ENCODE measurements around the gene BCKDK.

Gene BCKDK

GRCh38 chr16:31108035-31108793 lies at the start of gene BCKDK:
TSS of gene BCKDK (plus strand) at chr16:31108386. CDS start at chr16:31109224, 838 bp downstream.
- Histone ChIP-seq H3K4me3 (ENCODE audit: low read depth, low read length) (peak within 1 kb of the TSS; percentile 85), H3K36me3 (replicated peaks) (peaks cover 31% of the 10 kb centered on the region), H3K27me3 (replicated peaks) (no peaks in the 10 kb centered on the region), H3K27ac (peak within 1 kb of the TSS; percentile 60)
- peak; percentile 49 for DNase-seq
- no peak for TF ChIP-seq CTCF (IDR thresholded peaks at IDR 0.05; ENCODE audit: low read depth, low read length, missing control alignments)
- in situ Hi-C loops (cut with HindIII; ENCODE audit: low pct_ligation_motif_present, low sequenced_read_pairs) = no loop called here

GRCh38 chr16:31061126-31061812 lies 46.9 kb upstream of the BCKDK start:
- Histone ChIP-seq H3K27ac (no peak overlapping the region), H3K4me3 (ENCODE audit: low read depth, low read length) (no peak overlapping the region), H3K36me3 (replicated peaks) (peaks cover 31% of the 10 kb centered on the region), H3K27me3 (replicated peaks) (no peaks in the 10 kb centered on the region)
- in situ Hi-C loops (cut with HindIII; ENCODE audit: low pct_ligation_motif_present, low sequenced_read_pairs) = no loop called here
- no peak for DNase-seq
- no peak for TF ChIP-seq CTCF (IDR thresholded peaks at IDR 0.05; ENCODE audit: low read depth, low read length, missing control alignments)

GRCh38 chr16:31061813-31062440 lies 46.3 kb upstream of the BCKDK start:
- no peak for TF ChIP-seq CTCF (IDR thresholded peaks at IDR 0.05; ENCODE audit: low read depth, low read length, missing control alignments)
- in situ Hi-C loops (cut with HindIII; ENCODE audit: low pct_ligation_motif_present, low sequenced_read_pairs) = no loop called here
- H3K36me3 ChIP-seq (replicated peaks) = peaks cover 31% of the 10 kb centered on the region
- no peak overlapping the region for H3K4me3 ChIP-seq (ENCODE audit: low read depth, low read length)
- H3K27me3 ChIP-seq (replicated peaks) = no peaks in the 10 kb centered on the region
- H3K27ac ChIP-seq = no peak overlapping the region
- DNase-seq = no peak

GRCh38 chr16:31063495-31063842 lies 44.7 kb upstream of the BCKDK start:
- peaks cover 27% of the 10 kb centered on the region for H3K36me3 ChIP-seq (replicated peaks)
- no peak for DNase-seq
- H3K27ac ChIP-seq = no peak overlapping the region
- TF ChIP-seq CTCF (IDR thresholded peaks at IDR 0.05; ENCODE audit: low read depth, low read length, missing control alignments) = no peak
- in situ Hi-C loops (cut with HindIII; ENCODE audit: low pct_ligation_motif_present, low sequenced_read_pairs) = no loop called here
- H3K27me3 ChIP-seq (replicated peaks) = no peaks in the 10 kb centered on the region
- H3K4me3 ChIP-seq (ENCODE audit: low read depth, low read length) = no peak overlapping the region

- Histone ChIP-seq H3K4me3 (ENCODE audit: low read depth, low read length) (no peak overlapping the region), H3K27ac (peak overlapping the region; percentile 90), H3K36me3 (replicated peaks) (peaks cover 27% of the 10 kb centered on the region), H3K27me3 (replicated peaks) (no peaks in the 10 kb centered on the region)
- no peak for TF ChIP-seq CTCF (IDR thresholded peaks at IDR 0.05; ENCODE audit: low read depth, low read length, missing control alignments)
- in situ Hi-C loops (cut with HindIII; ENCODE audit: low pct_ligation_motif_present, low sequenced_read_pairs) = no loop called here
- DNase-seq = no peak
Measured at GRCh38 chr16:31063843-31064611, 44.2 kb upstream of the BCKDK start.
